K562 (cell line): Measurements from ENCODE around the gene STXBP6. TPM values are rescaled to one million over a fixed set of nuclear protein-coding genes. Genes with fewer than 3 reads are reported as not detected.
A peak's percentile ranks its signal among the peaks of the same experiment; 100 is the strongest.

Source experiments
- ATAC-seq: fragments of 200-7000 bp; cut with Tn5 transposase; 3 replicates; pipeline ENCODE4 v1.9.1; 2020; ENCODE audit warnings: moderate library complexity
- BruUV-seq: library from RNA; stranded (reverse); fragments of 400-500 nt; replicated peaks from 2 replicates; lab custom pipeline; 2021; lab: Mats Ljungman, UMichigan
- CTCF ChIA-PET: fragments of 300-600 bp; formaldehyde crosslinking; extraction: SDS; loops from one replicate; lab custom pipeline; 2021; ENCODE audit warnings: low intra/inter-chr PET ratio; lab: Yijun Ruan, JAX
- POLR2A ChIA-PET: fragments of 300-600, 350-650 bp; sonication (Branson Sonifier 250); formaldehyde crosslinking; extraction: SDS; loops from one replicate; lab custom pipeline; 2021; ENCODE audit warnings: antibody characterized with exemption, inconsistent platforms; lab: Yijun Ruan, JAX
- DNase-seq, 4 experiments: peaks; one replicate each; pipeline versions ENCODE4 v3.0.0 to v3.0.0-alpha.2; 2011 to 2018; ENCODE audit warnings: low spot score in 3 of 4, mixed read lengths in 3 of 4; ENCODE audit errors: extremely low read depth in 1 of 4
- FAIRE-seq: peaks from 2 replicates; lab custom pipeline; 2011; peaks lifted over from hg19 to GRCh38; lab: Jason Lieb, UNC
- H2AFZ ChIP-seq: 2 replicates; pipeline ENCODE4 v1.6.0; 2011; ENCODE audit warnings: low read depth, low read length, control low read depth, inconsistent platforms
- H3K27ac ChIP-seq: fragments of 200-600 bp; 3 replicates; pipeline ENCODE4 v1.8.0; 2011; ENCODE audit warnings: low read depth, mild to moderate bottlenecking, control low read depth, inconsistent platforms, low read length, moderate library complexity, mixed read lengths; ENCODE audit errors: extremely low read depth
- H3K27me3 ChIP-seq, 2 experiments: fragments of 300-600 bp in 1 of 2; 2 replicates in 1 of 2; 3 replicates in 1 of 2; pipeline versions ENCODE4 v1.6.0 to v1.8.0; 2011; ENCODE audit warnings: inconsistent platforms in 2 of 2, low read length in 2 of 2, mild to moderate bottlenecking in 1 of 2, mixed read lengths in 1 of 2, moderate library complexity in 1 of 2; ENCODE audit not compliant: control insufficient read depth in 2 of 2, insufficient read depth in 2 of 2
- H3K36me3 ChIP-seq: fragments of 300-600 bp; 3 replicates; pipeline ENCODE4 v1.8.0; 2011; ENCODE audit warnings: mild to moderate bottlenecking, low read length, inconsistent platforms; ENCODE audit not compliant: control insufficient read depth, insufficient read depth
- H3K4me1 ChIP-seq, 2 experiments: fragments of 200-600 bp in 1 of 2; replicated peaks in 1 of 2; 2 replicates in 1 of 2; 3 replicates in 1 of 2; pipeline versions ENCODE4 v1.5.1 to v1.8.0; 2011; ENCODE audit warnings: inconsistent platforms in 2 of 2, low read length in 2 of 2, mild to moderate bottlenecking in 1 of 2, mixed read lengths in 1 of 2, moderate library complexity in 1 of 2; ENCODE audit not compliant: control insufficient read depth in 2 of 2, insufficient read depth in 2 of 2
- H3K4me2 ChIP-seq: 2 replicates; pipeline ENCODE4 v1.6.1; 2011; ENCODE audit warnings: low read length, control low read depth, inconsistent platforms, mixed read lengths; ENCODE audit not compliant: insufficient read depth
- H3K4me3 ChIP-seq: fragments of 200-600 bp; sonication (generic), shearing (Covaris generic); 2 replicates; pipeline ENCODE4 v1.5.1; 2016; ENCODE audit warnings: control low read depth, inconsistent platforms
- H3K79me2 ChIP-seq: fragments of 200-600 bp; 3 replicates; pipeline ENCODE4 v1.8.0; 2011; ENCODE audit warnings: low read length, inconsistent platforms; ENCODE audit not compliant: control insufficient read depth, insufficient read depth
- H3K9ac ChIP-seq, 2 experiments: 2 replicates each; pipeline versions ENCODE4 v1.6.0 to v1.6.1; 2011; ENCODE audit warnings: low read depth in 2 of 2, low read length in 2 of 2, control low read depth in 1 of 2, inconsistent platforms in 1 of 2, mild to moderate bottlenecking in 1 of 2, mixed read lengths in 1 of 2; ENCODE audit not compliant: insufficient read depth in 1 of 2
- H3K9me1 ChIP-seq: one replicate; pipeline ENCODE4 v1.6.0; 2011; ENCODE audit warnings: inconsistent platforms, mild to moderate bottlenecking, low read length, moderate library complexity; ENCODE audit not compliant: control insufficient read depth, insufficient read depth
- H3K9me3 ChIP-seq: replicated peaks from 2 replicates; pipeline ENCODE4 v1.5.1; 2011; ENCODE audit warnings: low read depth, low read length, inconsistent platforms; ENCODE audit not compliant: control insufficient read depth, insufficient read depth
- H4K20me1 ChIP-seq: replicated peaks from 2 replicates; pipeline ENCODE4 v1.6.1; 2011; ENCODE audit warnings: low read length, inconsistent platforms, mixed read lengths; ENCODE audit not compliant: control insufficient read depth, insufficient read depth
- MECOM ChIP-seq: fragments of 250-450 bp; sonication (Bioruptor Pico); IDR thresholded peaks from 2 replicates; pipeline ENCODE4 v1.8.0; 2022; ENCODE audit warnings: inconsistent platforms
- MED1 ChIP-seq: sonication (generic); formaldehyde crosslinking; IDR thresholded peaks from 2 replicates; pipeline ENCODE4 v1.8.1; 2023; ENCODE audit warnings: missing genetic modification reagents, borderline replicate concordance
- NR4A1 ChIP-seq, 2 experiments: fragments of 250-450 bp in 1 of 2; fragments of 450-650 bp in 1 of 2; sonication (Bioruptor Pico) in 1 of 2; IDR thresholded peaks; 2 replicates each; pipeline versions ENCODE4 v1.4.0 to v1.6.1; 2016 to 2020; ENCODE audit warnings: mild to moderate bottlenecking in 2 of 2, missing compliant biosample characterization in 1 of 2, missing genetic modification characterization in 1 of 2, moderate library complexity in 1 of 2
- SPI1 ChIP-seq: IDR thresholded peaks from 2 replicates; pipeline ENCODE4 v1.6.1; 2011; ENCODE audit warnings: low read depth, low read length, control low read depth, borderline replicate concordance
- WGBS: fragments of 100-300 bp; shearing (Covaris generic); methylation state at CpG from one replicate; pipeline ENCODE4 v1.1.6; 2016; ENCODE audit warnings: low coverage, mixed read lengths; ENCODE audit not compliant: insufficient coverage; ENCODE audit errors: missing lambda C conversion rate; 5-methylcytosine and 5-hydroxymethylcytosine counted together
- in situ Hi-C: fragments of 300-500 bp; cut with MboI; formaldehyde crosslinking; loops from 4 replicates; pipeline ENCODE4 v1.15.0; 2018; ENCODE audit warnings: inconsistent platforms, mixed read lengths
- intact Hi-C: fragments of 100-400 bp; cut with micrococcal nuclease; formaldehyde crosslinking; loops from 2 replicates; pipeline ENCODE4 v1.14.2; 2022
- polyA plus RNA-seq, 8 experiments: library from polyadenylated mRNA; depleted of rRNA in 4 of 8; stranded (reverse) in 5 of 8; unstranded in 3 of 8; fragments of >200 nt; fragmentation: Nextera tagmentation in 2 of 8; fragmentation: Illumina TruSeq in 1 of 8; extraction: Ambion mirVana in 2 of 8; extraction: Trizol in 1 of 8; gene quantifications; 2 replicates each; pipeline versions ENCODE4 v1.2.1 to v1.2.3, GENCODE V29; 2011 to 2014; ENCODE audit warnings: inconsistent platforms in 1 of 8, missing spikeins in 1 of 8
- total RNA-seq, 7 experiments: library from RNA; depleted of rRNA in 6 of 7; stranded (reverse); fragments of >200 nt in 6 of 7; fragmentation: Illumina TruSeq in 2 of 7; extraction: Trizol in 2 of 7; gene quantifications; 2 replicates each; pipeline versions ENCODE4 v1.2.1 to v1.2.3, GENCODE V29; 2011 to 2021; ENCODE audit warnings: low replicate concordance in 1 of 7

Gene STXBP6
- total and polyA plus RNA-seq, 9 of the 15 experiments (the other 6 are each of a cell fraction or from before 2014, with no cell fraction given) = 0.27 to 0.89 (median 0.59) TPM

DNA sequence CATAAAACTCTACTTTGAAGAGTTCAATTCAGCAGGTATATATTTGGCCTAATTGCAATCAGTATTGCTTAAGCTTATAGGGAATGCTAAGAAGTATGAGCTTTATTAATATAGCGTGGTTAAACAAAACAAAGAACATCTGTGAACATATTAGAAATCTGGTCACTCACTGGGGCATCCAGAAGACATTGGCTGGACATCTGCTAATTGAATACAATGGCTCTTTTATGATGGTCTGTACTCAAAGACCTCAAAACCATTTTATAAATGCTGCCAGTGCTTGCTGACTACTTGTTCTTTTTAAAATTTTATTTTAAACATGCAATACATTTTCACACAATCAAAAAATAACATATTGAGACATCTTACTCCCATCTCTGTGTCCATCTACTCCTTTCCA, 173.0 kb downstream of the STXBP6 start (continued):
- TF ChIP-seq NR4A1 (CRISPR knock-in tag; IDR thresholded peaks at IDR 0.05) (no peak), NR4A1 (tag; IDR thresholded peaks at IDR 0.05) (no peak), MED1 (CRISPR knock-in tag) (no peak)

DNA sequence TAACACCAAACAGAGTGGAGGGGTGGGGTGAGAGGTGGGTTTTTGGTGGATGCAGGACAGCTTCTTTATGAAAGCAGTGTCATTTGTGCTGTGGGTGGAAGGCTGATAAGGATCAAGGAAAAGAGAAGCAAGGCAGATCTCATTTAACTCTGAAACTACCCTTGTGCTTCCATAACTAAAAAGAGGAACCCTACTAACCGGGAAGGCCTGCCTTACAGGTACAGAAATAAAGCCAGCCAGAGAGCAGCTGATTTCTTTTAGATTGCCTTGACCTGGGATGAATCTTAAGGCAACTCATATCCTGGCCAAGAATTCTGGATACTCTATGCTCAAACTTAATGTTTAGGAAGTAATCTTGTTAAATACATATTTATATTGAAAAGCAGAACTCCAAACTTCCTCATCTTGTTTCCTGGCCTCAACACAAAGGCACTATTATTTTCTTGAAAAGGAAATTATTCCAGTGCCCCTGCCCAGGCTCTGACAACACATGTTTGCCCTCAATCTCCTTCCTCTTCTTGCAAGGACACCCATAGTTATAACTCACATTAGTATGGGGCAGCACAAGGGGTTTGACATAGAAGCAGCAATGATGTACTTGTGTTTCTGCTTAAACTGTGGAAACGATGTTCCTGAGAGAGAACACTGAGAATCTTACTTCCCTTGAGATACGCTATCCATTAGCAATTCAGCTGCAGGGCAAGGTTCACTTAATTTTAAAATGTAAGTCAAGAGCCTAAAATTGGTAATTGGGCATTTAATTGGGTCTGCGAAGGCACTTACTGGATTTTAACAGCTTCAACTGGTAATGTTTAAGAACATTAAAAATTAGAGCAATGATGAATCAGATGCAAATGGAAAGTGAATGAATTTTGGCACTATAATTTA, 173.7 kb downstream of the STXBP6 start:
- no peaks in the 10 kb centered on the region for H3K36me3 ChIP-seq
- intact Hi-C loops (no loop called here), in situ Hi-C loops (no loop called here)
- no peaks in the 10 kb centered on the region for H3K9me3 ChIP-seq
- ATAC-seq = no peak
- POLR2A ChIA-PET = interaction anchor here (1.1 to 1.2 kb wide), 2 partner anchors 9 to 12 kb away, joined by 3 read pairs; no protein-coding TSS in a partner anchor
- no peak overlapping the region for H3K4me3 ChIP-seq
- no peak overlapping the region for H2AFZ ChIP-seq
- no peaks in the 10 kb centered on the region for H3K4me1 ChIP-seq
- CTCF ChIA-PET = no interaction called here
- H3K79me2 ChIP-seq = no peaks in the 10 kb centered on the region
- no peak overlapping the region for H3K4me2 ChIP-seq
- WGBS = 0% methylated on average over 4 of the region's 4 CpGs
- H3K27ac ChIP-seq = no peak overlapping the region
- no peak overlapping the region for H3K9ac ChIP-seq
- no peak for FAIRE-seq
- no peaks in the 10 kb centered on the region for H3K9me1 ChIP-seq
- H3K27me3 ChIP-seq = no peaks in the 10 kb centered on the region
- H4K20me1 ChIP-seq = no peaks in the 10 kb centered on the region
- no peak for DNase-seq
- TF ChIP-seq SPI1 = peak; percentile 34; the same call in 1 of the 2 replicates
- TF ChIP-seq MECOM = no peak
- no TSS peak for BruUV-seq
